GM13977 (cell line): Measurements from ENCODE around the gene USP6NL.

Experiments
- DNase-seq: peaks from one replicate; pipeline ENCODE4 v3.0.0; 2012; ENCODE audit warnings: low spot score
- CTCF ChIP-seq: IDR thresholded peaks from 2 replicates; pipeline ENCODE4 v1.5.1; 2012; ENCODE audit warnings: mild to moderate bottlenecking, control low read depth; ENCODE audit not compliant: insufficient read depth; ENCODE audit errors: extremely low read depth, missing control alignments
- in situ Hi-C: fragments of 300-500 bp; cut with MboI; formaldehyde crosslinking; loops from one replicate; pipeline ENCODE4 v1.12.0; 2022; ENCODE audit warnings: low sequenced_read_pairs, low pct_unique_long_range_greater_than_20kb, mixed read lengths, inconsistent platforms; ENCODE audit not compliant: unreplicated experiment

Gene USP6NL

GRCh38 chr10:11569471-11569870 is 42.0 kb downstream of the USP6NL start:
- TF ChIP-seq CTCF: no peak
- in situ Hi-C loops: no loop called here
- DNase-seq: no peak

GRCh38 chr10:11568578-11568977 is 42.9 kb downstream of the USP6NL start:
- in situ Hi-C loops: no loop called here
- no peak for TF ChIP-seq CTCF
- DNase-seq: no peak

- DNase-seq: no peak
- in situ Hi-C loops: no loop called here
- no peak for TF ChIP-seq CTCF
These were observed 46.7 kb downstream of the USP6NL start for GRCh38 chr10:11564741-11565140.

GRCh38 chr10:11563936-11564335 is 47.5 kb downstream of the USP6NL start:
- DNase-seq: no peak
- in situ Hi-C loops: no loop called here
- TF ChIP-seq CTCF: no peak

GRCh38 chr10:11562888-11563287 is 48.6 kb downstream of the USP6NL start:
- no peak for DNase-seq
- no peak for TF ChIP-seq CTCF
- in situ Hi-C loops: no loop called here

GRCh38 chr10:11560076-11560709 is 51.3 kb downstream of the USP6NL start:
- TF ChIP-seq CTCF: no peak
- in situ Hi-C loops: no loop called here
- DNase-seq: peak; percentile 23
